Liver (tissue), 3 donors: ENCODE data around the gene CAPN15.

Experiments used
- FOXA1 ChIP-seq: IDR thresholded peaks from 2 replicates; pipeline ENCODE4 v1.6.1; 2016; ENCODE audit warnings: antibody characterized with exemption
- FOXA2 ChIP-seq: IDR thresholded peaks from 2 replicates; pipeline ENCODE4 v1.6.1; 2016; ENCODE audit warnings: antibody characterized with exemption
- GABPA ChIP-seq, 2 donors: IDR thresholded peaks in 1 of 2; conservative IDR thresholded peaks in 1 of 2; 2 replicates each; pipeline ENCODE4 v1.6.1; 2016; ENCODE audit warnings: antibody characterized with exemption in 2 of 2, mild to moderate bottlenecking in 1 of 2, moderate library complexity in 1 of 2
- JUND ChIP-seq, 2 donors: IDR thresholded peaks; 2 replicates each; pipeline ENCODE4 v1.6.1; 2016; ENCODE audit warnings: antibody characterized with exemption in 2 of 2
- RAD21 ChIP-seq, 2 donors: IDR thresholded peaks; 2 replicates each; pipeline ENCODE4 v1.6.1; 2016; ENCODE audit warnings: antibody characterized with exemption in 2 of 2, mild to moderate bottlenecking in 2 of 2
- RXRA ChIP-seq, 2 donors: IDR thresholded peaks; 2 replicates each; pipeline ENCODE4 v1.6.1; 2017 to 2018; ENCODE audit warnings: antibody characterized with exemption in 2 of 2, mild to moderate bottlenecking in 1 of 2
- SP1 ChIP-seq: IDR thresholded peaks from 2 replicates; pipeline ENCODE4 v1.6.1; 2018; ENCODE audit warnings: antibody characterized with exemption, mild to moderate bottlenecking
- TAF1 ChIP-seq: conservative IDR thresholded peaks from 2 replicates; pipeline ENCODE4 v1.6.1; 2016; ENCODE audit warnings: antibody characterized with exemption, mild to moderate bottlenecking
- YY1 ChIP-seq: IDR thresholded peaks from 2 replicates; pipeline ENCODE4 v1.6.1; 2016; ENCODE audit warnings: antibody characterized with exemption, mild to moderate bottlenecking
- TF ChIP-seq, protein P1 (sequence below): fragments of 150-350 bp; IDR thresholded peaks from 2 replicates; pipeline ENCODE4 v1.5.1; 2017; ENCODE audit warnings: improper control_type of control experiment, low read depth, low read length; ENCODE audit not compliant: missing input control
- TF ChIP-seq, protein P2 (sequence below): IDR thresholded peaks from 2 replicates; pipeline ENCODE4 v1.6.1; 2016; ENCODE audit warnings: antibody characterized with exemption
- TF ChIP-seq, protein P3 (sequence below): IDR thresholded peaks from 2 replicates; pipeline ENCODE4 v1.6.1; 2016; ENCODE audit warnings: antibody characterized with exemption
- TF ChIP-seq, protein P4 (sequence below): IDR thresholded peaks from 2 replicates; pipeline ENCODE4 v1.6.1; 2016; ENCODE audit warnings: antibody characterized with exemption, mild to moderate bottlenecking
- TF ChIP-seq, protein P5 (sequence below): IDR thresholded peaks from 2 replicates; pipeline ENCODE4 v1.6.1; 2016; ENCODE audit warnings: antibody characterized with exemption
- donor health status: healthy.
- donor health status: healthy.

DNA sequence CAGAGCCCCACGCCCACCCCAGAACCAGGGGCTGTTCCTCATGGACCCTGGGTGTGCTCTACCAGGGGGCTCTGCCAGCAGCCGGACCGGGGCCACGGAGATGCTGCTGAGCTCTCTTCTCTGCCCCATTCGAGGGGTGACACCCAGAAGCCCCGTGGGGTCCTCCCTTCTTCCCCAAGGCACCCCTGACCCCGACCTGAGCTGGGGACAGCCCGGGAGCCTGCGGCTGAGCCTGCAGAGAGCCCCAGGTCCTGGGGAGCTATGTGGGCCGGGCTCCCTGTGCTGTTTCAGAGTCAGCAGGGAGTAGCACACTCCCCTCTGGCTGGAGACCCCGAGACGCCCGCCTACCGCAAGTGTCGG, 31.5 kb downstream of the CAPN15 start:
- TF ChIP-seq, protein P1, sequence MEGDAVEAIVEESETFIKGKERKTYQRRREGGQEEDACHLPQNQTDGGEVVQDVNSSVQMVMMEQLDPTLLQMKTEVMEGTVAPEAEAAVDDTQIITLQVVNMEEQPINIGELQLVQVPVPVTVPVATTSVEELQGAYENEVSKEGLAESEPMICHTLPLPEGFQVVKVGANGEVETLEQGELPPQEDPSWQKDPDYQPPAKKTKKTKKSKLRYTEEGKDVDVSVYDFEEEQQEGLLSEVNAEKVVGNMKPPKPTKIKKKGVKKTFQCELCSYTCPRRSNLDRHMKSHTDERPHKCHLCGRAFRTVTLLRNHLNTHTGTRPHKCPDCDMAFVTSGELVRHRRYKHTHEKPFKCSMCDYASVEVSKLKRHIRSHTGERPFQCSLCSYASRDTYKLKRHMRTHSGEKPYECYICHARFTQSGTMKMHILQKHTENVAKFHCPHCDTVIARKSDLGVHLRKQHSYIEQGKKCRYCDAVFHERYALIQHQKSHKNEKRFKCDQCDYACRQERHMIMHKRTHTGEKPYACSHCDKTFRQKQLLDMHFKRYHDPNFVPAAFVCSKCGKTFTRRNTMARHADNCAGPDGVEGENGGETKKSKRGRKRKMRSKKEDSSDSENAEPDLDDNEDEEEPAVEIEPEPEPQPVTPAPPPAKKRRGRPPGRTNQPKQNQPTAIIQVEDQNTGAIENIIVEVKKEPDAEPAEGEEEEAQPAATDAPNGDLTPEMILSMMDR = no peak
- TF ChIP-seq, protein P2, sequence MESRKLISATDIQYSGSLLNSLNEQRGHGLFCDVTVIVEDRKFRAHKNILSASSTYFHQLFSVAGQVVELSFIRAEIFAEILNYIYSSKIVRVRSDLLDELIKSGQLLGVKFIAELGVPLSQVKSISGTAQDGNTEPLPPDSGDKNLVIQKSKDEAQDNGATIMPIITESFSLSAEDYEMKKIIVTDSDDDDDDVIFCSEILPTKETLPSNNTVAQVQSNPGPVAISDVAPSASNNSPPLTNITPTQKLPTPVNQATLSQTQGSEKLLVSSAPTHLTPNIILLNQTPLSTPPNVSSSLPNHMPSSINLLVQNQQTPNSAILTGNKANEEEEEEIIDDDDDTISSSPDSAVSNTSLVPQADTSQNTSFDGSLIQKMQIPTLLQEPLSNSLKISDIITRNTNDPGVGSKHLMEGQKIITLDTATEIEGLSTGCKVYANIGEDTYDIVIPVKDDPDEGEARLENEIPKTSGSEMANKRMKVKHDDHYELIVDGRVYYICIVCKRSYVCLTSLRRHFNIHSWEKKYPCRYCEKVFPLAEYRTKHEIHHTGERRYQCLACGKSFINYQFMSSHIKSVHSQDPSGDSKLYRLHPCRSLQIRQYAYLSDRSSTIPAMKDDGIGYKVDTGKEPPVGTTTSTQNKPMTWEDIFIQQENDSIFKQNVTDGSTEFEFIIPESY = no peak
- TF ChIP-seq SP1 (no peak), YY1 (no peak), JUND (IDR thresholded peaks at IDR 0.05) (no peak), RXRA (IDR thresholded peaks at IDR 0.05) (no peak), FOXA2 (no peak), GABPA (IDR thresholded peaks at IDR 0.05 in 1 of 2, conservative IDR thresholded peaks at IDR 0.05 in 1 of 2) (no peak), RAD21 (IDR thresholded peaks at IDR 0.05) (no peak), FOXA1 (no peak), TAF1 (no peak)
- TF ChIP-seq, protein P3, sequence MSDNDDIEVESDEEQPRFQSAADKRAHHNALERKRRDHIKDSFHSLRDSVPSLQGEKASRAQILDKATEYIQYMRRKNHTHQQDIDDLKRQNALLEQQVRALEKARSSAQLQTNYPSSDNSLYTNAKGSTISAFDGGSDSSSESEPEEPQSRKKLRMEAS = no peak
- TF ChIP-seq, protein P4, sequence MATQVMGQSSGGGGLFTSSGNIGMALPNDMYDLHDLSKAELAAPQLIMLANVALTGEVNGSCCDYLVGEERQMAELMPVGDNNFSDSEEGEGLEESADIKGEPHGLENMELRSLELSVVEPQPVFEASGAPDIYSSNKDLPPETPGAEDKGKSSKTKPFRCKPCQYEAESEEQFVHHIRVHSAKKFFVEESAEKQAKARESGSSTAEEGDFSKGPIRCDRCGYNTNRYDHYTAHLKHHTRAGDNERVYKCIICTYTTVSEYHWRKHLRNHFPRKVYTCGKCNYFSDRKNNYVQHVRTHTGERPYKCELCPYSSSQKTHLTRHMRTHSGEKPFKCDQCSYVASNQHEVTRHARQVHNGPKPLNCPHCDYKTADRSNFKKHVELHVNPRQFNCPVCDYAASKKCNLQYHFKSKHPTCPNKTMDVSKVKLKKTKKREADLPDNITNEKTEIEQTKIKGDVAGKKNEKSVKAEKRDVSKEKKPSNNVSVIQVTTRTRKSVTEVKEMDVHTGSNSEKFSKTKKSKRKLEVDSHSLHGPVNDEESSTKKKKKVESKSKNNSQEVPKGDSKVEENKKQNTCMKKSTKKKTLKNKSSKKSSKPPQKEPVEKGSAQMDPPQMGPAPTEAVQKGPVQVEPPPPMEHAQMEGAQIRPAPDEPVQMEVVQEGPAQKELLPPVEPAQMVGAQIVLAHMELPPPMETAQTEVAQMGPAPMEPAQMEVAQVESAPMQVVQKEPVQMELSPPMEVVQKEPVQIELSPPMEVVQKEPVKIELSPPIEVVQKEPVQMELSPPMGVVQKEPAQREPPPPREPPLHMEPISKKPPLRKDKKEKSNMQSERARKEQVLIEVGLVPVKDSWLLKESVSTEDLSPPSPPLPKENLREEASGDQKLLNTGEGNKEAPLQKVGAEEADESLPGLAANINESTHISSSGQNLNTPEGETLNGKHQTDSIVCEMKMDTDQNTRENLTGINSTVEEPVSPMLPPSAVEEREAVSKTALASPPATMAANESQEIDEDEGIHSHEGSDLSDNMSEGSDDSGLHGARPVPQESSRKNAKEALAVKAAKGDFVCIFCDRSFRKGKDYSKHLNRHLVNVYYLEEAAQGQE = no peak
- TF ChIP-seq, protein P5, sequence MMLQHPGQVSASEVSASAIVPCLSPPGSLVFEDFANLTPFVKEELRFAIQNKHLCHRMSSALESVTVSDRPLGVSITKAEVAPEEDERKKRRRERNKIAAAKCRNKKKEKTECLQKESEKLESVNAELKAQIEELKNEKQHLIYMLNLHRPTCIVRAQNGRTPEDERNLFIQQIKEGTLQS = no peak
